H9 (cell line): ENCODE measurements around the gene JAK1. TPM values are rescaled to one million over a fixed set of nuclear protein-coding genes. Genes with fewer than 3 reads are reported as not detected.
A peak's percentile ranks its signal among the peaks of the same experiment; 100 is the strongest.

ENCODE experiments used
- DNase-seq: peaks from one replicate; pipeline ENCODE4 v3.0.0-alpha.2; 2017
- H2AFZ ChIP-seq: one replicate; pipeline ENCODE4 v1.6.1; 2013; ENCODE audit warnings: mild to moderate bottlenecking, low read length, control low read depth, moderate library complexity
- H2AK5ac ChIP-seq: 2 replicates; pipeline ENCODE4 v1.6.1; 2013; ENCODE audit warnings: low read length, control low read depth, mixed read lengths; ENCODE audit not compliant: insufficient read length
- H2BK120ac ChIP-seq: one replicate; pipeline ENCODE4 v1.6.1; 2013; ENCODE audit warnings: low read depth, mild to moderate bottlenecking, low read length, control low read depth, inconsistent platforms; ENCODE audit not compliant: poor library complexity, severe bottlenecking
- H2BK12ac ChIP-seq: 2 replicates; pipeline ENCODE4 v1.6.1; 2013; ENCODE audit warnings: low read length, control low read depth, mixed read lengths, low read depth; ENCODE audit not compliant: insufficient read length
- H2BK15ac ChIP-seq: 2 replicates; pipeline ENCODE4 v1.6.1; 2013; ENCODE audit warnings: low read depth, low read length, control low read depth
- H2BK20ac ChIP-seq: one replicate; pipeline ENCODE4 v1.6.1; 2013; ENCODE audit warnings: low read depth, mild to moderate bottlenecking, low read length, control low read depth, inconsistent platforms; ENCODE audit not compliant: poor library complexity, severe bottlenecking
- H2BK5ac ChIP-seq: 2 replicates; pipeline ENCODE4 v1.6.1; 2013; ENCODE audit warnings: low read length, control low read depth, mixed read lengths; ENCODE audit not compliant: insufficient read length
- H3K14ac ChIP-seq: 2 replicates; pipeline ENCODE4 v1.6.1; 2013; ENCODE audit warnings: low read length, control low read depth; ENCODE audit not compliant: insufficient read depth
- H3K18ac ChIP-seq: 2 replicates; pipeline ENCODE4 v1.6.1; 2013; ENCODE audit warnings: low read depth, mild to moderate bottlenecking, mixed read lengths, low read length, control low read depth; ENCODE audit not compliant: insufficient read length
- H3K23ac ChIP-seq: 2 replicates; pipeline ENCODE4 v1.6.1; 2013; ENCODE audit warnings: low read length, control low read depth, mixed read lengths, low read depth; ENCODE audit not compliant: insufficient read length
- H3K23me2 ChIP-seq: 2 replicates; pipeline ENCODE4 v1.6.1; 2013; ENCODE audit warnings: low read depth, mild to moderate bottlenecking, mixed read lengths, low read length, control low read depth; ENCODE audit not compliant: insufficient read length, poor library complexity, severe bottlenecking
- H3K27ac ChIP-seq: 2 replicates; pipeline ENCODE4 v1.5.1; 2013; ENCODE audit warnings: low read length, control low read depth, mixed read lengths, low read depth; ENCODE audit not compliant: insufficient read length
- H3K27me3 ChIP-seq: 2 replicates; pipeline ENCODE4 v1.6.1; 2013; ENCODE audit warnings: low read length, control low read depth, inconsistent platforms; ENCODE audit not compliant: insufficient read depth
- H3K4ac ChIP-seq: 2 replicates; pipeline ENCODE4 v1.6.1; 2013; ENCODE audit warnings: low read depth, mild to moderate bottlenecking, control low read depth, inconsistent platforms, low read length, moderate library complexity
- H3K4me1 ChIP-seq: 2 replicates; pipeline ENCODE4 v1.6.1; 2013; ENCODE audit warnings: low read length, control low read depth, inconsistent platforms; ENCODE audit not compliant: insufficient read depth
- H3K4me2 ChIP-seq: 2 replicates; pipeline ENCODE4 v1.6.1; 2013; ENCODE audit warnings: low read length, control low read depth, mixed read lengths; ENCODE audit not compliant: insufficient read length, insufficient read depth
- H3K56ac ChIP-seq: 2 replicates; pipeline ENCODE4 v1.6.1; 2013; ENCODE audit warnings: low read depth, mild to moderate bottlenecking, mixed read lengths, low read length, control low read depth; ENCODE audit not compliant: insufficient read length
- H3K79me1 ChIP-seq: 2 replicates; pipeline ENCODE4 v1.6.1; 2013; ENCODE audit warnings: low read depth, mild to moderate bottlenecking, moderate library complexity, low read length, control low read depth, inconsistent platforms; ENCODE audit not compliant: insufficient read depth, poor library complexity, severe bottlenecking
- H3K79me2 ChIP-seq: 2 replicates; pipeline ENCODE4 v1.6.1; 2013; ENCODE audit warnings: low read length, control low read depth, inconsistent platforms; ENCODE audit not compliant: insufficient read depth
- H3K9ac ChIP-seq: 2 replicates; pipeline ENCODE4 v1.6.1; 2013; ENCODE audit warnings: low read length, control low read depth, mixed read lengths; ENCODE audit not compliant: insufficient read length; ENCODE audit errors: extremely low read depth
- H3K9me3 ChIP-seq: one replicate; pipeline ENCODE4 v1.6.1; 2013; ENCODE audit warnings: low read depth, low read length, inconsistent platforms; ENCODE audit not compliant: control insufficient read depth
- H3T11ph ChIP-seq: one replicate; pipeline ENCODE4 v1.6.1; 2013; ENCODE audit warnings: mild to moderate bottlenecking, low read length, control low read depth, inconsistent platforms
- H4K20me1 ChIP-seq: one replicate; pipeline ENCODE4 v1.6.1; 2013; ENCODE audit not compliant: control insufficient read depth, insufficient read length, insufficient read depth
- H4K5ac ChIP-seq: 2 replicates; pipeline ENCODE4 v1.6.1; 2013; ENCODE audit warnings: low read depth, mild to moderate bottlenecking, mixed read lengths, low read length, control low read depth; ENCODE audit not compliant: insufficient read length
- H4K8ac ChIP-seq: replicated peaks from 2 replicates; pipeline ENCODE4 v1.6.1; 2013; ENCODE audit warnings: low read length, control low read depth, mixed read lengths, low read depth; ENCODE audit not compliant: insufficient read length
- H4K91ac ChIP-seq: 2 replicates; pipeline ENCODE4 v1.6.1; 2013; ENCODE audit warnings: low read depth, mild to moderate bottlenecking, moderate library complexity, mixed read lengths, low read length, control low read depth; ENCODE audit not compliant: insufficient read length
- H3K27ac Mint-ChIP-seq, 3 experiments: 2 replicates in 2 of 3; 3 replicates in 1 of 3; pipeline ENCODE4 v1.8.0; 2020 to 2021; ENCODE audit warnings: mixed read lengths in 3 of 3, mild to moderate bottlenecking in 1 of 3, moderate library complexity in 1 of 3
- H3K27me3 Mint-ChIP-seq: 2 replicates; pipeline ENCODE4 v1.8.0; 2021; ENCODE audit warnings: low read depth, mild to moderate bottlenecking, moderate library complexity, mixed read lengths
- H3K36me3 Mint-ChIP-seq, 3 experiments: 2 replicates in 2 of 3; 3 replicates in 1 of 3; pipeline ENCODE4 v1.8.0; 2020 to 2021; ENCODE audit warnings: low read depth in 3 of 3, mixed read lengths in 3 of 3; ENCODE audit not compliant: insufficient read depth in 1 of 3
- H3K4me1 Mint-ChIP-seq, 2 experiments: 2 replicates each; pipeline ENCODE4 v1.8.0; 2020; ENCODE audit warnings: mixed read lengths in 2 of 2
- H3K4me3 Mint-ChIP-seq, 2 experiments: 2 replicates in 1 of 2; 3 replicates in 1 of 2; pipeline ENCODE4 v1.8.0; 2020 to 2021; ENCODE audit warnings: mild to moderate bottlenecking in 2 of 2, mixed read lengths in 2 of 2, moderate library complexity in 1 of 2
- H3K9me3 Mint-ChIP-seq, 2 experiments: 2 replicates in 1 of 2; 3 replicates in 1 of 2; pipeline ENCODE4 v1.8.0; 2020; ENCODE audit warnings: mild to moderate bottlenecking in 2 of 2, mixed read lengths in 2 of 2, moderate library complexity in 1 of 2
- CTCF ChIP-seq: fragments of 200-600 bp; sonication (generic); conservative IDR thresholded peaks from 3 replicates; pipeline ENCODE4 v1.8.0; 2021; ENCODE audit warnings: antibody characterized with exemption, mild to moderate bottlenecking
- WGBS: extraction: QIAGEN DNeasy Blood & Tissue Kit; methylation state at CpG from one replicate; pipeline ENCODE4 v1.1.7; 2013; ENCODE audit warnings: missing lambda C conversion rate, low lambda C conversion rate, mixed read lengths; ENCODE audit not compliant: insufficient read length; ENCODE audit errors: extremely low coverage; 5-methylcytosine and 5-hydroxymethylcytosine counted together
- total RNA-seq: library from RNA; stranded (reverse); gene quantifications from 2 replicates; pipeline ENCODE4 v1.2.1, GENCODE V29; 2021

JAK1 gene
- total RNA-seq, 1 experiment from 2014 or later: 12.8 TPM

- no peak overlapping the region for H3K4me3 Mint-ChIP-seq
- peaks cover 10% of the 10 kb centered on the region for H3K4me1 ChIP-seq
- no peak overlapping the region for H4K5ac ChIP-seq
- no peak overlapping the region for H2BK20ac ChIP-seq
- H2AK5ac ChIP-seq: no peak overlapping the region
- no peak overlapping the region for H3K27ac Mint-ChIP-seq
- no peak overlapping the region for H3K14ac ChIP-seq
- H4K91ac ChIP-seq: no peak overlapping the region
- peak; percentile 41 for DNase-seq
- no peak overlapping the region for H3K56ac ChIP-seq
- no peak overlapping the region for H3K4ac ChIP-seq
- no peaks in the 10 kb centered on the region for H3K23me2 ChIP-seq
- H2BK5ac ChIP-seq: no peak overlapping the region
- no peaks in the 10 kb centered on the region for H4K20me1 ChIP-seq
- no peak overlapping the region for H2BK120ac ChIP-seq
- H2BK15ac ChIP-seq: 0 out of 2 replicates have a peak overlapping the region, but pooled peaks have one; percentile 16
- H3K4me2 ChIP-seq: no peak overlapping the region
- no CpG with 5 or more reads among the region's 14 CpGs for WGBS
- H4K8ac ChIP-seq: no peak overlapping the region
- H3K23ac ChIP-seq: no peak overlapping the region
- no peaks in the 10 kb centered on the region for H3K27me3 ChIP-seq
- no peaks in the 10 kb centered on the region; the same call in 1 of the 2 replicates for H3K79me2 ChIP-seq
- H3K36me3 Mint-ChIP-seq: no peaks in the 10 kb centered on the region
- no peak overlapping the region for H3T11ph ChIP-seq
- H2BK12ac ChIP-seq: no peak overlapping the region
- H3K27me3 Mint-ChIP-seq: no peaks in the 10 kb centered on the region
- no peak overlapping the region for H2AFZ ChIP-seq
- no peaks in the 10 kb centered on the region for H3K9me3 Mint-ChIP-seq
- H3K79me1 ChIP-seq: no peaks in the 10 kb centered on the region
- no peak overlapping the region for H3K9ac ChIP-seq
- no peak overlapping the region for H3K27ac ChIP-seq
- no peaks in the 10 kb centered on the region for H3K9me3 ChIP-seq
- H3K4me1 Mint-ChIP-seq: peaks cover 6 to 7% of the 10 kb centered on the region in 2 experiments
- H3K18ac ChIP-seq: no peak overlapping the region
- TF ChIP-seq CTCF: no peak; the same call in 2 of the 3 replicates
Measured at GRCh38 chr1:64955097-64956009, 11.0 kb downstream of the JAK1 start.
